ENCODE data around the gene C5. TPM values are rescaled to one million over a fixed set of nuclear protein-coding genes. Genes with fewer than 3 reads are reported as not detected.

Gene C5
- total RNA-seq, 6 donors from 2014 or later = 7.1 to 18.9 (median 16.8) TPM

DNA sequence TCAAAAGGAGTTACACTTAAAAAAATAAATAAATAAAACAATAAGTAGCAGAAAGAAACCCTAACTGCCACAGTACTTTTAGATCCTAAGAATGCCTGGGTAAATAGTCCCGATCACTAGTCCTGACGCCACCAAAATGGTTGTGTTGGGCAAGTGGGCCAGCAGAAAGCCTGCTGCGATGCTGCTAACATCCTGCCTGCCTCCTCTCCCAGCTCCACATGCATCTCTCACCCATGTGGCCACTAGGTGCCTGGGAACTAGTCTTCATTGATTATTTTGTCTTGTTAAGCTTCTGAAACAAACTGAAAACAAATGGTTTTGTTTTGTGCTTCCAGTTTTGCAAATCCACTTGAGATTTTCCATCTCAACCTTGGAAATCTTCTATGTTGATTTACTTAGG is 69.1 kb downstream of the C5 start:
- Histone ChIP-seq H3K36me3 (peaks cover 0 to 5% (median 1%) of the 10 kb centered on the region in 4 donors), H3K27me3 (no peaks in the 10 kb centered on the region), H3K4me3 (no peak overlapping the region), H3K27ac (no peak overlapping the region), H3K9me3 (no peaks in the 10 kb centered on the region), H3K4me1 (peaks cover 0 to 2% (median 0%) of the 10 kb centered on the region in 4 donors)
- WGBS, 2 donors = 93 to 100% methylated on average over 3 of the region's 3 CpGs
- ATAC-seq (ENCODE audit: low FRiP score in 2 of 2) (no peak), DNase-seq (no peak)
- TF ChIP-seq CTCF (IDR thresholded peaks at IDR 0.05) (no peak), EP300 (IDR thresholded peaks at IDR 0.05) (no peak), POLR2A (IDR thresholded peaks at IDR 0.05) (no peak), POLR2AphosphoS5 (IDR thresholded peaks at IDR 0.05) (no peak)

- TF ChIP-seq POLR2A (IDR thresholded peaks at IDR 0.05) = no peak
- TF ChIP-seq POLR2AphosphoS5 (IDR thresholded peaks at IDR 0.05) = no peak
- TF ChIP-seq EP300 (IDR thresholded peaks at IDR 0.05) = no peak
- TF ChIP-seq CTCF (IDR thresholded peaks at IDR 0.05) = no peak
- Histone ChIP-seq H3K9me3 (no peaks in the 10 kb centered on the region), H3K4me3 (no peak overlapping the region), H3K36me3 (peaks cover 0 to 5% (median 1%) of the 10 kb centered on the region in 4 donors), H3K4me1 (no peaks in the 10 kb centered on the region), H3K27me3 (no peaks in the 10 kb centered on the region), H3K27ac (no peak overlapping the region)
- 90 to 95% methylated on average over 8 of the region's 8 CpGs for WGBS, 2 donors
- ATAC-seq (ENCODE audit: low FRiP score in 2 of 2) (no peak), DNase-seq (no peak)
Observed at GRCh38 chr9:120979797-120980196, 70.3 kb downstream of the C5 start.

DNA sequence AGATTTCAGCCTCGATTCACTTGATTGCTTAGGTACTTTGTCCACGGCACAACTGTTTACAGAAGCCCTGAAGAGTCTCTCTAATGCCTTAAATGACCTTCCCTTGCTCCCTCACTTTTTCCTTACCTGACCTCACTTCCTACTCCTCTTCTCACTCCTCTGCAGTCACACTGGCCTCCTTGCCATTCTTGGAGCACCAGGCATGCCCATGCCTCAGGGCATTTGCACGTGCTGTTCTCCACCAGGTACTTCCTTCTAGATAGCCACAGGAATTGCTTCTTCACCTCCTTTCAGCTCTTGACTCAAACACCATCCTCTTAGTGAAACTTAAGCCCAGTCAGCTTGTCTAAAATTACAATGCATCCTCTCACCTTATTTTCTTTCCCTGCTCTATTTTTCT is 71.1 kb downstream of the C5 start:
- DNase-seq (no peak), ATAC-seq (ENCODE audit: low FRiP score in 2 of 2) (no peak)
- TF ChIP-seq CTCF (IDR thresholded peaks at IDR 0.05) (no peak), POLR2A (IDR thresholded peaks at IDR 0.05) (no peak), POLR2AphosphoS5 (IDR thresholded peaks at IDR 0.05) (no peak), EP300 (IDR thresholded peaks at IDR 0.05) (no peak)
- Histone ChIP-seq H3K9me3 (no peaks in the 10 kb centered on the region), H3K27me3 (no peaks in the 10 kb centered on the region), H3K27ac (no peak overlapping the region), H3K36me3 (peaks cover 0 to 5% (median 1%) of the 10 kb centered on the region in 4 donors), H3K4me3 (no peak overlapping the region), H3K4me1 (no peaks in the 10 kb centered on the region)
- WGBS, 2 donors = 61 to 66% methylated on average over 3 of the region's 3 CpGs

DNA sequence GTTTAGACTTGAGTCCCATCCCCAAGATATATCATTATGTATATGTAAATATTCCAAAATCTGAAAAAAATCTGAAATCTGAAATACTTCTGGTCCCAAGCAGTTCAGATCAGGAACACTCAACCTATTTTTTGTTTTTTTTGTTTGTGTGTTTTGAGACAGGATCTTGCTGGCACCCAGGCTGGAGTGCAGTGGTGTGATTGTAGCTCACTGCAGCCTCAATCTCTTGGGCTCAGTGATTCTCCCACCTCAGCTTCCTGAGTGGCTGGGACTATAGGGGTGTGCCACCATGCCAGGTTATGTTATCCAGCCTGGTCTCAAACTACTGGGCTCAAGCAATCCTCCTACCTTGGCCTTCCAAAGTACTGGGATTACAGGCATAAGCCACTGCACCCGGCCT is 72.8 kb downstream of the C5 start:
- H3K27ac ChIP-seq = no peak overlapping the region
- TF ChIP-seq CTCF (IDR thresholded peaks at IDR 0.05) (no peak), POLR2A (IDR thresholded peaks at IDR 0.05) (no peak), POLR2AphosphoS5 (IDR thresholded peaks at IDR 0.05) (no peak), EP300 (IDR thresholded peaks at IDR 0.05) (no peak)
- ATAC-seq (ENCODE audit: low FRiP score in 2 of 2) = no peak

GRCh38 chr9:120974921-120975320 is 75.2 kb downstream of the C5 start:
- Histone ChIP-seq H3K27me3 (no peaks in the 10 kb centered on the region), H3K4me3 (no peak overlapping the region), H3K9me3 (no peaks in the 10 kb centered on the region), H3K4me1 (no peaks in the 10 kb centered on the region), H3K36me3 (peaks cover 0 to 5% (median 1%) of the 10 kb centered on the region in 4 donors), H3K27ac (no peak overlapping the region)
- no peak for ATAC-seq (ENCODE audit: low FRiP score in 2 of 2)
- TF ChIP-seq POLR2A (IDR thresholded peaks at IDR 0.05) = no peak
- TF ChIP-seq POLR2AphosphoS5 (IDR thresholded peaks at IDR 0.05) = no peak
- DNase-seq = no peak
- 58 to 59% methylated on average over 1 of the region's 1 CpG for WGBS, 2 donors

More for the DNA sequence above, 72.8 kb downstream of the C5 start:
- DNase-seq = no peak
- H3K9me3 ChIP-seq = no peaks in the 10 kb centered on the region
- 0 to 5% methylated on average over 1 of the region's 1 CpG for WGBS, 2 donors
- no peaks in the 10 kb centered on the region for H3K4me1 ChIP-seq
- peaks cover 0 to 5% (median 1%) of the 10 kb centered on the region in 4 donors for H3K36me3 ChIP-seq
- H3K27me3 ChIP-seq = no peaks in the 10 kb centered on the region
- H3K4me3 ChIP-seq = no peak overlapping the region

All from upper lobe of left lung (tissue), 6 donors.